ENCODE results near the gene LHX8.

The LHX8 gene

GRCh38 chr1:75208862-75209261, 74.7 kb downstream of the LHX8 start:
- DNase-seq = no peak

Measured in CD4-positive, alpha-beta T cell treated with Interleukin-17A for 1 hour (primary cell).